WTC11 (cell line): Measurements from ENCODE around the gene EEIG2. TPM values are rescaled to one million over a fixed set of nuclear protein-coding genes. Genes with fewer than 3 reads are reported as not detected.

ENCODE experiments used
- ATAC-seq: fragments of 200-7000 bp; cut with Tn5 transposase; 2 replicates; pipeline ENCODE4 v1.10.0; 2021; ENCODE audit warnings: mild to moderate bottlenecking, moderate library complexity
- CTCF ChIA-PET: fragments of 300-600 bp; sonication (Branson Sonifier 250); formaldehyde crosslinking; loops from one replicate; lab custom pipeline; 2021; ENCODE audit warnings: antibody characterized with exemption; lab: Charles Lee
- POLR2A ChIA-PET: fragments of 350-600 bp; sonication (Branson Sonifier 250); formaldehyde crosslinking; loops from one replicate; lab custom pipeline; 2021; ENCODE audit warnings: antibody characterized with exemption; lab: Charles Lee
- DNase-seq: peaks from one replicate; pipeline ENCODE4 v3.0.0; 2021; ENCODE audit warnings: low spot score
- H3K27ac Mint-ChIP-seq: 2 replicates; pipeline ENCODE4 v1.8.0; 2021; ENCODE audit warnings: mixed read lengths
- H3K27me3 Mint-ChIP-seq: 2 replicates; pipeline ENCODE4 v1.8.0; 2021; ENCODE audit warnings: low read depth, mild to moderate bottlenecking, moderate library complexity, mixed read lengths
- H3K36me3 Mint-ChIP-seq: 2 replicates; pipeline ENCODE4 v1.8.0; 2021; ENCODE audit warnings: mixed read lengths
- H3K4me1 Mint-ChIP-seq: 2 replicates; pipeline ENCODE4 v1.8.0; 2022; ENCODE audit warnings: mixed read lengths
- H3K4me3 Mint-ChIP-seq: 2 replicates; pipeline ENCODE4 v1.8.0; 2021; ENCODE audit warnings: mild to moderate bottlenecking, moderate library complexity, mixed read lengths
- H3K9me3 Mint-ChIP-seq: 2 replicates; pipeline ENCODE4 v1.8.0; 2021; ENCODE audit warnings: mixed read lengths
- CBFB ChIP-seq: sonication (generic); formaldehyde crosslinking; IDR thresholded peaks from 2 replicates; pipeline ENCODE4 v1.8.1; 2022; ENCODE audit warnings: mild to moderate bottlenecking, low read depth, missing genetic modification reagents
- EMX1 ChIP-seq: fragments of 250-450 bp; sonication (Bioruptor Pico); IDR thresholded peaks from 2 replicates; pipeline ENCODE4 v1.8.0; 2021; ENCODE audit warnings: mild to moderate bottlenecking
- ESRRA ChIP-seq: sonication (generic); formaldehyde crosslinking; IDR thresholded peaks from 2 replicates; pipeline ENCODE4 v1.8.1; 2022; ENCODE audit warnings: mild to moderate bottlenecking, missing genetic modification reagents, borderline replicate concordance
- GABPB1 ChIP-seq: sonication (generic); formaldehyde crosslinking; IDR thresholded peaks from 2 replicates; pipeline ENCODE4 v1.8.1; 2023; ENCODE audit warnings: mild to moderate bottlenecking, missing genetic modification reagents
- GRHL2 ChIP-seq: fragments of 250-450 bp; sonication (Bioruptor Pico); IDR thresholded peaks from 2 replicates; pipeline ENCODE4 v1.8.0; 2022; ENCODE audit warnings: mild to moderate bottlenecking, moderate library complexity; ENCODE audit not compliant: insufficient replicate concordance, severe bottlenecking
- MLX ChIP-seq: sonication (generic); formaldehyde crosslinking; IDR thresholded peaks from 2 replicates; pipeline ENCODE4 v1.8.1; 2023; ENCODE audit warnings: mild to moderate bottlenecking, missing genetic modification reagents, moderate library complexity
- NFE2L1 ChIP-seq: sonication (generic); formaldehyde crosslinking; IDR thresholded peaks from 2 replicates; pipeline ENCODE4 v1.8.1; 2023; ENCODE audit warnings: missing genetic modification reagents
- NFYB ChIP-seq: sonication (generic); formaldehyde crosslinking; conservative IDR thresholded peaks from 2 replicates; pipeline ENCODE4 v1.8.0; 2022; ENCODE audit warnings: low read depth, missing genetic modification reagents
- PREB ChIP-seq: sonication (generic); formaldehyde crosslinking; IDR thresholded peaks from 2 replicates; pipeline ENCODE4 v1.8.1; 2022; ENCODE audit warnings: mild to moderate bottlenecking, missing genetic modification reagents, moderate library complexity, borderline replicate concordance
- SMAD3 ChIP-seq: sonication (generic); formaldehyde crosslinking; IDR thresholded peaks from 2 replicates; pipeline ENCODE4 v1.8.0; 2022; ENCODE audit warnings: missing genetic modification reagents, mild to moderate bottlenecking, borderline replicate concordance
- SOX15 ChIP-seq: fragments of 250-450 bp; sonication (Bioruptor Pico); IDR thresholded peaks from 2 replicates; pipeline ENCODE4 v1.9.0; 2021; ENCODE audit warnings: mild to moderate bottlenecking
- ZBTB21 ChIP-seq: sonication (generic); formaldehyde crosslinking; IDR thresholded peaks from 2 replicates; pipeline ENCODE4 v1.8.1; 2023; ENCODE audit warnings: mild to moderate bottlenecking, missing genetic modification reagents, borderline replicate concordance
- ZNF121 ChIP-seq: sonication (generic); formaldehyde crosslinking; IDR thresholded peaks from 2 replicates; pipeline ENCODE4 v1.8.0; 2023; ENCODE audit warnings: missing genetic modification reagents
- ZNF263 ChIP-seq: sonication (generic); formaldehyde crosslinking; IDR thresholded peaks from 2 replicates; pipeline ENCODE4 v1.8.1; 2022; ENCODE audit warnings: low read depth, mild to moderate bottlenecking, moderate library complexity, missing genetic modification reagents
- ZNF416 ChIP-seq: fragments of 250-450 bp; sonication (Bioruptor Pico); IDR thresholded peaks from 2 replicates; pipeline ENCODE4 v1.9.0; 2021; ENCODE audit warnings: mild to moderate bottlenecking, inconsistent platforms
- ZNF671 ChIP-seq: fragments of 250-450 bp; sonication (Bioruptor Pico); IDR thresholded peaks from 2 replicates; pipeline ENCODE4 v1.8.0; 2021; ENCODE audit warnings: mild to moderate bottlenecking
- total RNA-seq: library from RNA; stranded (reverse); gene quantifications from 3 replicates; pipeline ENCODE4 v1.2.3, GENCODE V29; 2021
- TF ChIP-seq, protein P1 (sequence below): sonication (generic); formaldehyde crosslinking; IDR thresholded peaks from 2 replicates; pipeline ENCODE4 v1.8.0; 2022; ENCODE audit warnings: mild to moderate bottlenecking, missing genetic modification reagents
- TF ChIP-seq, protein P2 (sequence below): sonication (generic); formaldehyde crosslinking; IDR thresholded peaks from 2 replicates; pipeline ENCODE4 v1.8.1; 2022; ENCODE audit warnings: missing genetic modification reagents, borderline replicate concordance
- TF ChIP-seq, protein P3 (sequence below): sonication (generic); formaldehyde crosslinking; IDR thresholded peaks from 2 replicates; pipeline ENCODE4 v1.8.0; 2023; ENCODE audit warnings: missing genetic modification reagents
- TF ChIP-seq, protein P4 (sequence below): fragments of 250-450 bp; sonication (Bioruptor Pico); IDR thresholded peaks from 2 replicates; pipeline ENCODE4 v1.9.0; 2021; ENCODE audit warnings: mild to moderate bottlenecking
- TF ChIP-seq, protein P5 (sequence below): sonication (generic); formaldehyde crosslinking; IDR thresholded peaks from 2 replicates; pipeline ENCODE4 v1.8.1; 2022; ENCODE audit warnings: mild to moderate bottlenecking, moderate library complexity, missing genetic modification reagents
- TF ChIP-seq, protein P6 (sequence below): sonication (generic); formaldehyde crosslinking; IDR thresholded peaks from 2 replicates; pipeline ENCODE4 v1.8.1; 2022; ENCODE audit warnings: low read depth, missing genetic modification reagents, borderline replicate concordance
- TF ChIP-seq, protein P7 (sequence below): sonication (generic); formaldehyde crosslinking; conservative IDR thresholded peaks from 2 replicates; pipeline ENCODE4 v1.8.1; 2023; ENCODE audit warnings: mild to moderate bottlenecking, low read depth, missing genetic modification reagents, moderate library complexity
- TF ChIP-seq, protein P8 (sequence below): sonication (generic); formaldehyde crosslinking; IDR thresholded peaks from 2 replicates; pipeline ENCODE4 v1.8.0; 2022; ENCODE audit warnings: mild to moderate bottlenecking, missing genetic modification reagents

Gene EEIG2
- total RNA-seq, 1 experiment from 2014 or later: 65.7 TPM

DNA sequence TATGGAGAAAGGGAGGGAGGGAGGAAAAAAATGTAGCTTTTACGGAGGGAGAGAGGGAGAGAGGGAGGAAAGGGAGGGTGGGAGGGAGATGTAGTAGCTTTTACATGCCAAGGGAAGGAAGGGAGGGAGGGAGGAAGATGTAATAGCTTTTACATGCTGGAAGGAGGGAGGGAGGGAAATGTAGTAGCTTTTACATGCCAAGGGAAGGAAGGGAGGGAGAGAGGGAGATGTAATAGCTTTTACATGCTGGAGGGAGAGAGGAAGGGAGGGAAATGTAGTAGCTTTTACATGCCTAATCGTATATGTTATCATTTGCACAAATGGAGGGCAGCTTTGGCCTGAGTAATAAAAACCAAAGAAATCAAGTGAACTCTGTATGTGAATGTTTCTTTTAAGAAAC is 35.6 kb downstream of the EEIG2 start:
- H3K27ac Mint-ChIP-seq: no peak overlapping the region
- DNase-seq (no peak), ATAC-seq (peak; percentile 60; the same call in 1 of the 2 replicates)
- ChIA-PET CTCF (interaction anchor here (0.7 to 2.1 kb wide), 3 partner anchors 35 to 48 kb away, joined by 3 to 7 read pairs (median 4); partner anchors contain the start of gene EEIG2), POLR2A (interaction anchor here (0.6 kb wide), 1 partner anchor 505 kb away, joined by 3 read pairs; no protein-coding TSS in a partner anchor)
- 0 out of 2 replicates have a peak, but pooled peaks cover 3% of the 10 kb centered on the region for H3K36me3 Mint-ChIP-seq
- peaks cover 15% of the 10 kb centered on the region for H3K4me1 Mint-ChIP-seq
- H3K4me3 Mint-ChIP-seq: no peak overlapping the region
- TF ChIP-seq GABPB1 (CRISPR knock-in tag) (no peak), ESRRA (CRISPR knock-in tag) (no peak), EMX1 (no peak), ZNF671 (CRISPR knock-in tag) (no peak)
- TF ChIP-seq, protein P1, sequence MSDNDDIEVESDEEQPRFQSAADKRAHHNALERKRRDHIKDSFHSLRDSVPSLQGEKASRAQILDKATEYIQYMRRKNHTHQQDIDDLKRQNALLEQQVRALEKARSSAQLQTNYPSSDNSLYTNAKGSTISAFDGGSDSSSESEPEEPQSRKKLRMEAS (CRISPR knock-in tag): no peak
- TF ChIP-seq, protein P2, sequence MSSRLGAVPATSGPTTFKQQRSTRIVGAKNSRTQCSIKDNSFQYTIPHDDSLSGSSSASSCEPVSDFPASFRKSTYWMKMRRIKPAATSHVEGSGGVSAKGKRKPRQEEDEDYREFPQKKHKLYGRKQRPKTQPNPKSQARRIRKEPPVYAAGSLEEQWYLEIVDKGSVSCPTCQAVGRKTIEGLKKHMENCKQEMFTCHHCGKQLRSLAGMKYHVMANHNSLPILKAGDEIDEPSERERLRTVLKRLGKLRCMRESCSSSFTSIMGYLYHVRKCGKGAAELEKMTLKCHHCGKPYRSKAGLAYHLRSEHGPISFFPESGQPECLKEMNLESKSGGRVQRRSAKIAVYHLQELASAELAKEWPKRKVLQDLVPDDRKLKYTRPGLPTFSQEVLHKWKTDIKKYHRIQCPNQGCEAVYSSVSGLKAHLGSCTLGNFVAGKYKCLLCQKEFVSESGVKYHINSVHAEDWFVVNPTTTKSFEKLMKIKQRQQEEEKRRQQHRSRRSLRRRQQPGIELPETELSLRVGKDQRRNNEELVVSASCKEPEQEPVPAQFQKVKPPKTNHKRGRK (CRISPR knock-in tag): no peak
- TF ChIP-seq, protein P3, sequence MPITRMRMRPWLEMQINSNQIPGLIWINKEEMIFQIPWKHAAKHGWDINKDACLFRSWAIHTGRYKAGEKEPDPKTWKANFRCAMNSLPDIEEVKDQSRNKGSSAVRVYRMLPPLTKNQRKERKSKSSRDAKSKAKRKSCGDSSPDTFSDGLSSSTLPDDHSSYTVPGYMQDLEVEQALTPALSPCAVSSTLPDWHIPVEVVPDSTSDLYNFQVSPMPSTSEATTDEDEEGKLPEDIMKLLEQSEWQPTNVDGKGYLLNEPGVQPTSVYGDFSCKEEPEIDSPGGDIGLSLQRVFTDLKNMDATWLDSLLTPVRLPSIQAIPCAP (CRISPR knock-in tag): no peak
- TF ChIP-seq, protein P4, sequence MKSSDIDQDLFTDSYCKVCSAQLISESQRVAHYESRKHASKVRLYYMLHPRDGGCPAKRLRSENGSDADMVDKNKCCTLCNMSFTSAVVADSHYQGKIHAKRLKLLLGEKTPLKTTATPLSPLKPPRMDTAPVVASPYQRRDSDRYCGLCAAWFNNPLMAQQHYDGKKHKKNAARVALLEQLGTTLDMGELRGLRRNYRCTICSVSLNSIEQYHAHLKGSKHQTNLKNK: no peak
- TF ChIP-seq, protein P5, sequence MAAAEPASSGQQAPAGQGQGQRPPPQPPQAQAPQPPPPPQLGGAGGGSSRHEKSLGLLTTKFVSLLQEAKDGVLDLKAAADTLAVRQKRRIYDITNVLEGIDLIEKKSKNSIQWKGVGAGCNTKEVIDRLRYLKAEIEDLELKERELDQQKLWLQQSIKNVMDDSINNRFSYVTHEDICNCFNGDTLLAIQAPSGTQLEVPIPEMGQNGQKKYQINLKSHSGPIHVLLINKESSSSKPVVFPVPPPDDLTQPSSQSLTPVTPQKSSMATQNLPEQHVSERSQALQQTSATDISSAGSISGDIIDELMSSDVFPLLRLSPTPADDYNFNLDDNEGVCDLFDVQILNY (CRISPR knock-in tag): no peak
- TF ChIP-seq, protein P6, sequence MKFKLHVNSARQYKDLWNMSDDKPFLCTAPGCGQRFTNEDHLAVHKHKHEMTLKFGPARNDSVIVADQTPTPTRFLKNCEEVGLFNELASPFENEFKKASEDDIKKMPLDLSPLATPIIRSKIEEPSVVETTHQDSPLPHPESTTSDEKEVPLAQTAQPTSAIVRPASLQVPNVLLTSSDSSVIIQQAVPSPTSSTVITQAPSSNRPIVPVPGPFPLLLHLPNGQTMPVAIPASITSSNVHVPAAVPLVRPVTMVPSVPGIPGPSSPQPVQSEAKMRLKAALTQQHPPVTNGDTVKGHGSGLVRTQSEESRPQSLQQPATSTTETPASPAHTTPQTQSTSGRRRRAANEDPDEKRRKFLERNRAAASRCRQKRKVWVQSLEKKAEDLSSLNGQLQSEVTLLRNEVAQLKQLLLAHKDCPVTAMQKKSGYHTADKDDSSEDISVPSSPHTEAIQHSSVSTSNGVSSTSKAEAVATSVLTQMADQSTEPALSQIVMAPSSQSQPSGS (CRISPR knock-in tag): no peak
- H3K9me3 Mint-ChIP-seq: no peaks in the 10 kb centered on the region
- H3K27me3 Mint-ChIP-seq: no peaks in the 10 kb centered on the region

GRCh38 chr1:108597041-108597440 is 37.1 kb downstream of the EEIG2 start:
- ChIA-PET POLR2A (no interaction called here), CTCF (interaction anchor here (2.1 kb wide), 1 partner anchor 37 kb away, joined by 7 read pairs; the partner anchor contains the start of gene EEIG2)
- no peaks in the 10 kb centered on the region for H3K9me3 Mint-ChIP-seq
- peaks cover 11% of the 10 kb centered on the region for H3K4me1 Mint-ChIP-seq
- H3K27ac Mint-ChIP-seq: peak overlapping the region; percentile 57; the same call in 1 of the 2 replicates
- ATAC-seq (no peak), DNase-seq (no peak)
- no peaks in the 10 kb centered on the region for H3K27me3 Mint-ChIP-seq
- 0 out of 2 replicates have a peak, but pooled peaks cover 4% of the 10 kb centered on the region for H3K36me3 Mint-ChIP-seq
- no peak overlapping the region for H3K4me3 Mint-ChIP-seq
- TF ChIP-seq, protein P7, sequence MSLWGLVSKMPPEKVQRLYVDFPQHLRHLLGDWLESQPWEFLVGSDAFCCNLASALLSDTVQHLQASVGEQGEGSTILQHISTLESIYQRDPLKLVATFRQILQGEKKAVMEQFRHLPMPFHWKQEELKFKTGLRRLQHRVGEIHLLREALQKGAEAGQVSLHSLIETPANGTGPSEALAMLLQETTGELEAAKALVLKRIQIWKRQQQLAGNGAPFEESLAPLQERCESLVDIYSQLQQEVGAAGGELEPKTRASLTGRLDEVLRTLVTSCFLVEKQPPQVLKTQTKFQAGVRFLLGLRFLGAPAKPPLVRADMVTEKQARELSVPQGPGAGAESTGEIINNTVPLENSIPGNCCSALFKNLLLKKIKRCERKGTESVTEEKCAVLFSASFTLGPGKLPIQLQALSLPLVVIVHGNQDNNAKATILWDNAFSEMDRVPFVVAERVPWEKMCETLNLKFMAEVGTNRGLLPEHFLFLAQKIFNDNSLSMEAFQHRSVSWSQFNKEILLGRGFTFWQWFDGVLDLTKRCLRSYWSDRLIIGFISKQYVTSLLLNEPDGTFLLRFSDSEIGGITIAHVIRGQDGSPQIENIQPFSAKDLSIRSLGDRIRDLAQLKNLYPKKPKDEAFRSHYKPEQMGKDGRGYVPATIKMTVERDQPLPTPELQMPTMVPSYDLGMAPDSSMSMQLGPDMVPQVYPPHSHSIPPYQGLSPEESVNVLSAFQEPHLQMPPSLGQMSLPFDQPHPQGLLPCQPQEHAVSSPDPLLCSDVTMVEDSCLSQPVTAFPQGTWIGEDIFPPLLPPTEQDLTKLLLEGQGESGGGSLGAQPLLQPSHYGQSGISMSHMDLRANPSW: no peak
- no peak for TF ChIP-seq PREB (CRISPR knock-in tag)
- TF ChIP-seq NFYB (CRISPR knock-in tag): no peak
- TF ChIP-seq ZNF121 (CRISPR knock-in tag): no peak
- TF ChIP-seq ZNF263 (CRISPR knock-in tag): no peak
- no peak for TF ChIP-seq NFE2L1 (CRISPR knock-in tag)
- TF ChIP-seq GRHL2 (CRISPR knock-in tag): no peak
- TF ChIP-seq SMAD3 (CRISPR knock-in tag): no peak
- TF ChIP-seq, protein P8, sequence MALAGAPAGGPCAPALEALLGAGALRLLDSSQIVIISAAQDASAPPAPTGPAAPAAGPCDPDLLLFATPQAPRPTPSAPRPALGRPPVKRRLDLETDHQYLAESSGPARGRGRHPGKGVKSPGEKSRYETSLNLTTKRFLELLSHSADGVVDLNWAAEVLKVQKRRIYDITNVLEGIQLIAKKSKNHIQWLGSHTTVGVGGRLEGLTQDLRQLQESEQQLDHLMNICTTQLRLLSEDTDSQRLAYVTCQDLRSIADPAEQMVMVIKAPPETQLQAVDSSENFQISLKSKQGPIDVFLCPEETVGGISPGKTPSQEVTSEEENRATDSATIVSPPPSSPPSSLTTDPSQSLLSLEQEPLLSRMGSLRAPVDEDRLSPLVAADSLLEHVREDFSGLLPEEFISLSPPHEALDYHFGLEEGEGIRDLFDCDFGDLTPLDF: no peak
- no peak for TF ChIP-seq ZNF416 (CRISPR knock-in tag)
- TF ChIP-seq CBFB (CRISPR knock-in tag): no peak
- no peak for TF ChIP-seq ZNF671 (CRISPR knock-in tag)
- no peak for TF ChIP-seq ZBTB21 (CRISPR knock-in tag)
- TF ChIP-seq MLX: no peak
- TF ChIP-seq SOX15 (CRISPR knock-in tag): no peak
